SU-DHL-6 (cell line): Measurements from ENCODE around the gene DYNLT5.
"Not testable (repeated sequence)": the region's sequence is repeated elsewhere in the genome, so short reads cannot be mapped to it uniquely, and the experiment has no call there.

ENCODE experiments used
- CTCF ChIP-seq: fragments of 200-600 bp; sonication (generic); IDR thresholded peaks from one replicate; pipeline ENCODE4 v1.5.1; 2017; ENCODE audit warnings: antibody characterized with exemption, mild to moderate bottlenecking, low read length, moderate library complexity; ENCODE audit not compliant: insufficient read depth, poor library complexity, severe bottlenecking
- EZH2phosphoT487 ChIP-seq: fragments of 200-600 bp; sonication (generic), shearing (Covaris generic); conservative IDR thresholded peaks from 2 replicates; pipeline ENCODE4 v1.6.1; 2018; ENCODE audit warnings: mild to moderate bottlenecking, antibody characterized with exemption, low read length, moderate library complexity, mixed read lengths

- TF ChIP-seq CTCF, EZH2phosphoT487: not testable (repeated sequence)
These were observed 33.5 kb downstream of the DYNLT5 start for GRCh38 chr1:66785800-66786199.
